ENCODE measurements around the gene RBM14. TPM values are rescaled to one million over a fixed set of nuclear protein-coding genes. Genes with fewer than 3 reads are reported as not detected.

RBM14 gene
- total RNA-seq, 1 donor from 2014 or later, result 63.3 TPM

DNA sequence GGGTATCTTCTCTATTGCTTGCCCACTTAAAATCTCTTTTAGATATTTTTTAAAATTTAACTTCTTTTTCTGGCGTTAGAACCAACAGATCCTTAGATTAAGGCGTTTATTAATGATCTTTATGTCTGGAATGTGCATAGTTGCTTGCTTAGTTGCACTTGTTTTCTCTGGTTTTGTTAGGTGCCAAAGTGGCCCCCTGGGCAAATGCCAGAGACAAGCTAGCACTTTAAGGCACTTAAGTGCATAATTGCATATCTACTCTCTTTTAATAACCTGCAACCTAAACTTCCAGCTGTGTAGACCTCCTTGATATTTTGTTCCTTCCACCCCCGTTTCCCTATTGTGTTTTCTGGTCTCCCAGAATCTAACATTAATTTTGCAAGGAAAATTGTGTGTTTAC, 25.4 kb downstream of the RBM14 start:
- no peak overlapping the region for H3K27ac ChIP-seq
- TF ChIP-seq CTCF (IDR thresholded peaks at IDR 0.05), result no peak
- H3K27me3 ChIP-seq, result no peaks in the 10 kb centered on the region
- no peaks in the 10 kb centered on the region for H3K9me3 ChIP-seq
- peak overlapping the region; percentile 78 for H3K4me3 ChIP-seq
- peaks cover 77% of the 10 kb centered on the region for H3K4me1 ChIP-seq
- no peak for ATAC-seq
- no peak for DNase-seq
- intact Hi-C loops (cut with DNase I), result no loop called here
- H3K36me3 ChIP-seq, result peaks cover 71% of the 10 kb centered on the region

GRCh38 chr11:66643745-66644437, 27.5 kb downstream of the RBM14 start:
- peaks cover 91% of the 10 kb centered on the region for H3K36me3 ChIP-seq
- intact Hi-C loops (cut with DNase I), result no loop called here
- H3K4me3 ChIP-seq, result no peak overlapping the region
- TF ChIP-seq CTCF (IDR thresholded peaks at IDR 0.05), result no peak
- no peak overlapping the region for H3K27ac ChIP-seq
- no peaks in the 10 kb centered on the region for H3K27me3 ChIP-seq
- H3K4me1 ChIP-seq, result peaks cover 81% of the 10 kb centered on the region
- DNase-seq (no peak), ATAC-seq (no peak)
- no peaks in the 10 kb centered on the region for H3K9me3 ChIP-seq

GRCh38 chr11:66646828-66647227, 30.4 kb downstream of the RBM14 start:
- no peaks in the 10 kb centered on the region for H3K27me3 ChIP-seq
- no peak overlapping the region for H3K4me3 ChIP-seq
- intact Hi-C loops (cut with DNase I), result no loop called here
- H3K27ac ChIP-seq, result no peak overlapping the region
- peaks cover 96% of the 10 kb centered on the region for H3K36me3 ChIP-seq
- no peaks in the 10 kb centered on the region for H3K9me3 ChIP-seq
- H3K4me1 ChIP-seq, result peaks cover 60% of the 10 kb centered on the region
- ATAC-seq, result peak; percentile 21
- TF ChIP-seq CTCF (IDR thresholded peaks at IDR 0.05), result no peak
- DNase-seq, result no peak

DNA sequence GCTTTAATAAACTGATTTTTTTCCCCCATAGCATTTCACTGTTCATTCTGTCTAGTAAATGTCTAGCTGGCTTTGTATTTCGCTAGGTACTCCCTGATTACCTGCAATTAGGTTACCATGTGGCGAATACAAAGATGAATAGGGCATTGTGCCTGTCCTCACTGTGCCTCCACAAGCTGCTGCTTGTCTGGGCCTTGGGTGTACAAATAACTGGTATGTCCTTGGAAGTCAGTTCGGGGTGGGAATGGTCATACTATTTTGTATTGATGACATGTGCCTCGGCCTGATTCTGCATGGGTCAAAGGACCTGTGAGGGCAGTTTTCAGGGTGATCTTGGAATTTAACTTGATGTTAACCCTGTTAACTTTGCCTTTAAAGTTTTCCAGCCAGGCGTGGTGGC, 33.5 kb downstream of the RBM14 start:
- Histone ChIP-seq H3K4me1 (peaks cover 29% of the 10 kb centered on the region), H3K27me3 (no peaks in the 10 kb centered on the region), H3K4me3 (no peak overlapping the region), H3K9me3 (no peaks in the 10 kb centered on the region), H3K36me3 (peaks cover 84% of the 10 kb centered on the region), H3K27ac (no peak overlapping the region)
- intact Hi-C loops (cut with DNase I), result no loop called here
- DNase-seq (no peak), ATAC-seq (no peak)
- TF ChIP-seq CTCF (IDR thresholded peaks at IDR 0.05), result no peak

DNA sequence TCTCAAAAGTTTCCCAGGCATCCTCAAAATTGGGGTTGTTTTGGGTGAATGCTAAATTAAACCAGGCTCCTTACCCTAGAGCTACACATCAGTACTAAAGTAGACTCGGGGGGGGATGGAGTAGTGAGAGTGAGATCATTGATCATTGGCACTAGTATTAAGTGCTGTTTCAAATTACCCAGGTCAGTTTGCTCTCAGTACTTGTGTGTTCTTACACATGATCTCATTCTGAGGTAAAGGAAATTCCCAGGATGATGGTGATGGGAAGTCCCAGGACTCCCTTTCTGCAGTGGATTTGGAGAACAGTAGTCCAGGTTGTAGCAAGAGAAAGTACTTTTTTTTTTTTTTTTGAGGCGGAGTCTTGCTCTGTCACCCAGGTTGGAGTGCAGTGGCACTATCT, 34.6 kb downstream of the RBM14 start:
- DNase-seq, result no peak
- Histone ChIP-seq H3K4me3 (no peak overlapping the region), H3K4me1 (peaks cover 18% of the 10 kb centered on the region), H3K36me3 (peaks cover 77% of the 10 kb centered on the region), H3K9me3 (no peaks in the 10 kb centered on the region), H3K27ac (no peak overlapping the region), H3K27me3 (no peaks in the 10 kb centered on the region)
- no peak for TF ChIP-seq CTCF (IDR thresholded peaks at IDR 0.05)
- intact Hi-C loops (cut with DNase I), result no loop called here
- no peak for ATAC-seq

DNA sequence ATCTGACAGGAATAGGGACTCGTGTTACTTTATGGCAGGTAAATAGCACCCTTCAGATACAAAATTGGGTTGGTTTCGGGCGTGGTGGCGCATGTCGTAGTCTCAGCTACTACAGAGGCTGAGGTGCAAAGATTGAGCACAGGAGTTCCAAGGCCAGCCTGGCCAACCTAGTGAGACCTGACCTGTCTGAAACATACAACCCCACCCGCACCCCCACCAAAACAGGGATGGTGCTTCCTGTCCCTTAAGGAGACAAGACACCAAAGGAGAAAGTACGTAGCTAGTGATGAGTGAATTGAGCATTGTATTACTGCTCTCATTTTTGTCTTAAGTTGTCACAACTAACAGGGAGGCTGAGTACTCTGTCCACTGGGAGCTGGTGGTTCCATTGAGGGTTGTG, 36.2 kb downstream of the RBM14 start:
- H3K27ac ChIP-seq, result no peak overlapping the region
- peaks cover 2% of the 10 kb centered on the region for H3K4me1 ChIP-seq
- no peaks in the 10 kb centered on the region for H3K9me3 ChIP-seq
- intact Hi-C loops (cut with DNase I), result no loop called here
- no peaks in the 10 kb centered on the region for H3K27me3 ChIP-seq
- DNase-seq (no peak), ATAC-seq (no peak)
- TF ChIP-seq CTCF (IDR thresholded peaks at IDR 0.05), result no peak
- H3K4me3 ChIP-seq, result no peak overlapping the region
- peaks cover 73% of the 10 kb centered on the region for H3K36me3 ChIP-seq

Data from upper lobe of right lung (tissue), 1 donor.